ENCODE measurements around the gene CEBPE.

The CEBPE gene

DNA sequence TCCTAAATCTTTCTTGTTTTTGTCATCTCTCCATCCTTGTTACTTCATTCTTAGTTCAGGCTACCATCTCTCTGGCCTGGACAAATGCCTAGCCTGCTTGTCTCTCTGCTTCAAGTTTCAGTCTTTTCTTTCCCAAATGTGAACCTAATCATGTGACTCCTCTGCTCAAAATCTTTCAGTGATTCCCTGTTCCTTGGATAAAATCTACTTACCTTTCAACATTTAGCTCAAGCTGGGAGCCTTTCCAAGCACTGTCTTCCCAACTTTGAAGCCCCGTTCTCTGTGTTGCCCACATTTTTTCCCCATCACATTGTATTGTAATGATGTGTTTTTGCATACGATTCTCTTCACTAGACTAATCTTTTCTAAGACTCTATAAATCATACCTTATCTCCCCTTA lies 39.7 kb upstream of the CEBPE start (continued):
- TF ChIP-seq, protein P1, sequence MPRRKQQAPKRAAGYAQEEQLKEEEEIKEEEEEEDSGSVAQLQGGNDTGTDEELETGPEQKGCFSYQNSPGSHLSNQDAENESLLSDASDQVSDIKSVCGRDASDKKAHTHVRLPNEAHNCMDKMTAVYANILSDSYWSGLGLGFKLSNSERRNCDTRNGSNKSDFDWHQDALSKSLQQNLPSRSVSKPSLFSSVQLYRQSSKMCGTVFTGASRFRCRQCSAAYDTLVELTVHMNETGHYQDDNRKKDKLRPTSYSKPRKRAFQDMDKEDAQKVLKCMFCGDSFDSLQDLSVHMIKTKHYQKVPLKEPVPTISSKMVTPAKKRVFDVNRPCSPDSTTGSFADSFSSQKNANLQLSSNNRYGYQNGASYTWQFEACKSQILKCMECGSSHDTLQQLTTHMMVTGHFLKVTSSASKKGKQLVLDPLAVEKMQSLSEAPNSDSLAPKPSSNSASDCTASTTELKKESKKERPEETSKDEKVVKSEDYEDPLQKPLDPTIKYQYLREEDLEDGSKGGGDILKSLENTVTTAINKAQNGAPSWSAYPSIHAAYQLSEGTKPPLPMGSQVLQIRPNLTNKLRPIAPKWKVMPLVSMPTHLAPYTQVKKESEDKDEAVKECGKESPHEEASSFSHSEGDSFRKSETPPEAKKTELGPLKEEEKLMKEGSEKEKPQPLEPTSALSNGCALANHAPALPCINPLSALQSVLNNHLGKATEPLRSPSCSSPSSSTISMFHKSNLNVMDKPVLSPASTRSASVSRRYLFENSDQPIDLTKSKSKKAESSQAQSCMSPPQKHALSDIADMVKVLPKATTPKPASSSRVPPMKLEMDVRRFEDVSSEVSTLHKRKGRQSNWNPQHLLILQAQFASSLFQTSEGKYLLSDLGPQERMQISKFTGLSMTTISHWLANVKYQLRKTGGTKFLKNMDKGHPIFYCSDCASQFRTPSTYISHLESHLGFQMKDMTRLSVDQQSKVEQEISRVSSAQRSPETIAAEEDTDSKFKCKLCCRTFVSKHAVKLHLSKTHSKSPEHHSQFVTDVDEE (CRISPR knock-in tag; IDR thresholded peaks at IDR 0.05) = no peak
- no peak for TF ChIP-seq CREB5 (CRISPR knock-in tag; IDR thresholded peaks at IDR 0.05; ENCODE audit: low read depth)
- no peak for TF ChIP-seq CSRNP3 (CRISPR knock-in tag; IDR thresholded peaks at IDR 0.05)
- no peak for TF ChIP-seq ESRRG (CRISPR knock-in tag; IDR thresholded peaks at IDR 0.05)
- no peak for TF ChIP-seq TCF4 (CRISPR knock-in tag; IDR thresholded peaks at IDR 0.05; ENCODE audit: borderline replicate concordance)
- no peak for TF ChIP-seq ARNTL (CRISPR knock-in tag; IDR thresholded peaks at IDR 0.05; ENCODE audit: borderline replicate concordance, low read depth)
- no peak for TF ChIP-seq ZFP30 (CRISPR knock-in tag; IDR thresholded peaks at IDR 0.05)
- no peak for TF ChIP-seq ZNF70 (CRISPR knock-in tag; IDR thresholded peaks at IDR 0.05)
- no peak for TF ChIP-seq TOX (CRISPR knock-in tag; IDR thresholded peaks at IDR 0.05; ENCODE audit: borderline replicate concordance)
- no peak for TF ChIP-seq PPARA (CRISPR knock-in tag; IDR thresholded peaks at IDR 0.05; ENCODE audit: borderline replicate concordance)
- TF ChIP-seq ZNF8 (CRISPR knock-in tag; IDR thresholded peaks at IDR 0.05) = no peak

DNA sequence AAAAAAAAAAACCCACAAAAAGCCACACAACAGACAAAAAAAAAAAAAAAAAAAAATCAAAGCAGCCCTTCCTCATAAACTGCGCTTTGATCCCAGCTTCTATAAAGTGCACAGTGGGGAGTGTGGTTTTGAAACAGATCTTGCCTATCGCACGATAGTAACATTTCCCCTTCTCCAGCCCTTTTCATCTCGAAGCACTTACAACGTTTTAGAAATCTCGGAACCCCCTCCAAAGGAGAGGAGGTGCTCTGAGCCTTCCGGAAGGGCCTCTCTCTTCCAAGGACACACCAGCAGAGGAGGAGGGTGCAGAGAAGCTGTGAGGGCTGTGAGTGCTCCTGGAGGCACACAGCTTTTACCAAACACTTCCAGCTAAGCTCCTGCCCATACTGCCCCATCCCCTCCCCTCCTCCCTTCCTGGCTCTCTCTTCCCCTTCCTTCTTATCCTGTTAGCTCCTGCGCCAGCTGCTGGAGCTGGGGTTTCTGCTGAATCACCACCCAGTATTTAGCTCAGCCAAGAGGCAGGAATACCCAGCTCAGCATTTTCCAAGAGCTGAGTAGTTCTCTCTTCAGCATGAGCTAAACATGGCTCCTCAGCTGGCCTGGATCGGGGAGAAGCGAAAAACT lies 36.0 kb upstream of the CEBPE start:
- TF ChIP-seq ZFP30 (CRISPR knock-in tag; IDR thresholded peaks at IDR 0.05) = no peak
- no peak for TF ChIP-seq RARB (CRISPR knock-in tag; IDR thresholded peaks at IDR 0.05)
- TF ChIP-seq ZFP3 (CRISPR knock-in tag; IDR thresholded peaks at IDR 0.05) = no peak
- TF ChIP-seq TCF4 (CRISPR knock-in tag; IDR thresholded peaks at IDR 0.05; ENCODE audit: borderline replicate concordance) = no peak
- TF ChIP-seq PATZ1 (CRISPR knock-in tag; IDR thresholded peaks at IDR 0.05; ENCODE audit: borderline replicate concordance) = no peak
- TF ChIP-seq SNAI2 (CRISPR knock-in tag; IDR thresholded peaks at IDR 0.05) = no peak
- TF ChIP-seq ZC3H10 (CRISPR knock-in tag; IDR thresholded peaks at IDR 0.05) = no peak
- no peak for TF ChIP-seq ZNF70 (CRISPR knock-in tag; IDR thresholded peaks at IDR 0.05)
- no peak for TF ChIP-seq CREB5 (CRISPR knock-in tag; IDR thresholded peaks at IDR 0.05; ENCODE audit: low read depth)
- TF ChIP-seq, protein P2, sequence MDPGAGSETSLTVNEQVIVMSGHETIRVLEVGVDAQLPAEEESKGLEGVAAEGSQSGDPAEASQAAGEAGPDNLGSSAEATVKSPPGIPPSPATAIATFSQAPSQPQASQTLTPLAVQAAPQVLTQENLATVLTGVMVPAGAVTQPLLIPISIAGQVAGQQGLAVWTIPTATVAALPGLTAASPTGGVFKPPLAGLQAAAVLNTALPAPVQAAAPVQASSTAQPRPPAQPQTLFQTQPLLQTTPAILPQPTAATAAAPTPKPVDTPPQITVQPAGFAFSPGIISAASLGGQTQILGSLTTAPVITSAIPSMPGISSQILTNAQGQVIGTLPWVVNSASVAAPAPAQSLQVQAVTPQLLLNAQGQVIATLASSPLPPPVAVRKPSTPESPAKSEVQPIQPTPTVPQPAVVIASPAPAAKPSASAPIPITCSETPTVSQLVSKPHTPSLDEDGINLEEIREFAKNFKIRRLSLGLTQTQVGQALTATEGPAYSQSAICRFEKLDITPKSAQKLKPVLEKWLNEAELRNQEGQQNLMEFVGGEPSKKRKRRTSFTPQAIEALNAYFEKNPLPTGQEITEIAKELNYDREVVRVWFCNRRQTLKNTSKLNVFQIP (CRISPR knock-in tag; IDR thresholded peaks at IDR 0.05; ENCODE audit: borderline replicate concordance, low read depth) = no peak
- no peak for TF ChIP-seq OSR1 (CRISPR knock-in tag; IDR thresholded peaks at IDR 0.05)
- no peak for TF ChIP-seq ARNTL (CRISPR knock-in tag; IDR thresholded peaks at IDR 0.05; ENCODE audit: borderline replicate concordance, low read depth)
- no peak for TF ChIP-seq CSRNP3 (CRISPR knock-in tag; IDR thresholded peaks at IDR 0.05)
- no peak for TF ChIP-seq ESRRG (CRISPR knock-in tag; IDR thresholded peaks at IDR 0.05)
- TF ChIP-seq, protein P1 (CRISPR knock-in tag; IDR thresholded peaks at IDR 0.05) = no peak
- TF ChIP-seq PPARA (CRISPR knock-in tag; IDR thresholded peaks at IDR 0.05; ENCODE audit: borderline replicate concordance) = no peak
- TF ChIP-seq BACH2 (CRISPR knock-in tag; IDR thresholded peaks at IDR 0.05; ENCODE audit: borderline replicate concordance) = no peak
- no peak for TF ChIP-seq ISL1 (CRISPR knock-in tag; IDR thresholded peaks at IDR 0.05)
- peak; percentile 66 for ATAC-seq
